Nephron progenitor cell (in vitro differentiated cells): ENCODE results near the gene GIPC1.
A peak's percentile ranks its signal among the peaks of the same experiment; 100 is the strongest.

Source experiments
- DNase-seq: peaks from one replicate; pipeline ENCODE4 v3.0.0; 2021
- H3K27ac Mint-ChIP-seq: 2 replicates; pipeline ENCODE4 v1.8.0; 2021; ENCODE audit warnings: mild to moderate bottlenecking, moderate library complexity, mixed read lengths
- H3K27me3 Mint-ChIP-seq: 2 replicates; pipeline ENCODE4 v1.8.0; 2021; ENCODE audit warnings: mild to moderate bottlenecking, low read depth, mixed read lengths; ENCODE audit not compliant: poor library complexity
- H3K36me3 Mint-ChIP-seq: 2 replicates; pipeline ENCODE4 v1.8.0; 2021; ENCODE audit warnings: low read depth, mixed read lengths
- H3K4me1 Mint-ChIP-seq: 2 replicates; pipeline ENCODE4 v1.8.0; 2021; ENCODE audit warnings: mixed read lengths
- H3K4me3 Mint-ChIP-seq: 2 replicates; pipeline ENCODE4 v1.8.0; 2021; ENCODE audit warnings: mild to moderate bottlenecking, moderate library complexity, mixed read lengths
- H3K9me3 Mint-ChIP-seq: 2 replicates; pipeline ENCODE4 v1.8.0; 2021; ENCODE audit warnings: mild to moderate bottlenecking, moderate library complexity, mixed read lengths
- CTCF ChIP-seq: fragments of 200-600 bp; sonication (generic); IDR thresholded peaks from 2 replicates; pipeline ENCODE4 v1.5.0; 2021; ENCODE audit warnings: antibody characterized with exemption

Gene GIPC1

GRCh38 chr19:14479975-14480699, 15.8 kb downstream of the GIPC1 start:
- Mint-ChIP-seq H3K27me3 (no peaks in the 10 kb centered on the region), H3K27ac (no peak overlapping the region), H3K9me3 (no peaks in the 10 kb centered on the region), H3K4me1 (peaks cover 26% of the 10 kb centered on the region), H3K4me3 (no peak overlapping the region), H3K36me3 (peaks cover 12% of the 10 kb centered on the region)
- peak; percentile 89 for DNase-seq
- peak; percentile 95 for TF ChIP-seq CTCF

GRCh38 chr19:14479309-14479974, 16.5 kb downstream of the GIPC1 start:
- TF ChIP-seq CTCF = no peak
- Mint-ChIP-seq H3K4me3 (no peak overlapping the region), H3K27me3 (no peaks in the 10 kb centered on the region), H3K4me1 (peaks cover 31% of the 10 kb centered on the region), H3K9me3 (no peaks in the 10 kb centered on the region), H3K27ac (no peak overlapping the region), H3K36me3 (peaks cover 12% of the 10 kb centered on the region)
- DNase-seq = no peak

GRCh38 chr19:14478113-14478545, 17.8 kb downstream of the GIPC1 start:
- Mint-ChIP-seq H3K27me3 (no peaks in the 10 kb centered on the region), H3K27ac (no peak overlapping the region), H3K4me3 (no peak overlapping the region), H3K36me3 (peaks cover 7% of the 10 kb centered on the region), H3K9me3 (no peaks in the 10 kb centered on the region), H3K4me1 (peaks cover 32% of the 10 kb centered on the region)
- TF ChIP-seq CTCF = no peak
- no peak for DNase-seq

- Mint-ChIP-seq H3K9me3 (no peaks in the 10 kb centered on the region), H3K36me3 (peaks cover 7% of the 10 kb centered on the region), H3K4me1 (peaks cover 38% of the 10 kb centered on the region), H3K27ac (peak overlapping the region; percentile 57), H3K4me3 (no peak overlapping the region), H3K27me3 (peaks cover 5% of the 10 kb centered on the region)
- no peak for TF ChIP-seq CTCF
- no peak for DNase-seq
These were observed 18.4 kb downstream of the GIPC1 start for GRCh38 chr19:14477418-14478112.

GRCh38 chr19:14476673-14477401, 19.1 kb downstream of the GIPC1 start:
- no peak for DNase-seq

More at GRCh38 chr19:14476673-14477401, 19.1 kb downstream of the GIPC1 start:
- Mint-ChIP-seq H3K9me3 (no peaks in the 10 kb centered on the region), H3K27ac (peak overlapping the region; percentile 30), H3K27me3 (peaks cover 5% of the 10 kb centered on the region), H3K4me1 (peaks cover 40% of the 10 kb centered on the region), H3K4me3 (no peak overlapping the region), H3K36me3 (peaks cover 2% of the 10 kb centered on the region)
- TF ChIP-seq CTCF = no peak
